NCI-H2081 treated with DMSO at 0.1 percent for 48 hours (cell line): ENCODE measurements around the gene FCHO1.
"Not testable (repeated sequence)": the region's sequence is repeated elsewhere in the genome, so short reads cannot be mapped to it uniquely, and the experiment has no call there.

Experiments used
- DNase-seq: peaks from one replicate; lab custom pipeline; 2025; lab: John Stamatoyannopoulos, UW

Gene FCHO1

GRCh38 chr19:17794731-17795494, 43.6 kb downstream of the FCHO1 start, which contains the start of gene B3GNT3:
B3GNT3 (plus strand) TSS chr19:17795138; CDS start chr19:17807808, 12,670 bp downstream.
- DNase-seq: no peak

GRCh38 chr19:17795495-17795856, 44.2 kb downstream of the FCHO1 start:
- no peak for DNase-seq

DNA sequence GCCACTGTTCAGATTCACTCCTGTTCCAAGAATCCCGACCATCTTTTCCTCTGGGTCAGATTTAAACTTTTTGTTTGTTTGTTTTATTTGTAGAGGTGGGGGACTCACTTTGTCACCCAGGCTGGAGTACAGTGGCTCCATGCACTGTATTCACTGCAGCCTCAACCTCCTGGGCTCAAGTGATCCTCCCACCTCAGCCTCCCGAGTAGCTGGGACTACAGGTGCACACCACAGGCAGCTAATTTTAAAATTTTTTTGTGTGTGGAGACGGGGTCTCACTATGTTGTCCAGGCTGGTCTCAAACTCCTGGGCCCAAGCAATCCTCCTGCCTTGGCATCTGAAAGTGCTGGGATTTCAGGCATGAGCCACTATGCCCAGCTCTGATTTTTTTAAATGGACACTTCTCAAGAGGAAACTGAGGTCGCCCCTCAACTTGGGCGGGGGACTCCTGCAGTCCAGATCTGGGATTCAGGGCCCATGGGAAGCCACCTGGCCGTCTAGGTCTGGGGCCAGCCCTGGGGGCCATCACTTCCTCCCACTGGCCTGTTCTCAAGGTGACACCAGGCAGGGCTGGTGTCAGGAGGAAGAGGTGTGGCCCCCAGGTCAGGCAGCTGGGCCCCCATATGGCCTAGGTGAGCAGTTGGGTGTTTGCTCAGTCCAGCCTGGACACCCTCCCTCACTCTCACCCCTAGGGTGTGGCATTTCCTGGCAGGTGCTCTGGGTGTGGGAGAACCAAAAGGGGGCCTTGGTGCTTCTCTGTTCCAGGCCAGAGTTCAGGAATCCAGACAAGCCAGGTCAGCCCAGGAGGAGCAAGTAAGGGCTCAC, 44.9 kb downstream of the FCHO1 start:
- no peak for DNase-seq

DNA sequence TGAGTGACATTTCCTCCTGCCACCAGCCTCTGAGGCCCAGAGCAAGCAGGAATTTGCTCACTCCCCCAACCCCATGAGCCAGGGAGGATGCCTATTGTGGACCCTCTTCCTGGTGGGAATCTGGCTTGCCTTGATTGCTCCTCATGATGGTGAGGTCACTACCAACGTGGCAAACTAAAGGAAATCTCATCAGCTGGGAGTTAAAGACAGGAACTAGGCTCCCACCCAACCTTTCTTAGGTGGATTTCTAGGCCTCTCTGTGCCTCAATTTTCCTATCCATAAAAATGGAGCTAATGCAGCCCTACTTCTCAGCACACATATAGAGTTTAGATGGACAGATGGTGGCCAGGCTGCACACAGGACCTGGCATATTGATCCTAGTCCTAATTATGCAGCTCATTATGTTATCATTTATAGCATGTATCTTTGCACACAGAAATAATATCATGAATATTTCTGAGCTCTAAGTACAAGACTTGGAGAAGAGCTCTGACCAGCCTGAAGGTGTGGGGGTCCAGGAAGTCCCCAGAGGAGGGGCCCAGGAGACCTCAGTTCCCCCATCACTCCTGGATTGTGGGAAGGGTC, 45.7 kb downstream of the FCHO1 start:
- no peak for DNase-seq

DNA sequence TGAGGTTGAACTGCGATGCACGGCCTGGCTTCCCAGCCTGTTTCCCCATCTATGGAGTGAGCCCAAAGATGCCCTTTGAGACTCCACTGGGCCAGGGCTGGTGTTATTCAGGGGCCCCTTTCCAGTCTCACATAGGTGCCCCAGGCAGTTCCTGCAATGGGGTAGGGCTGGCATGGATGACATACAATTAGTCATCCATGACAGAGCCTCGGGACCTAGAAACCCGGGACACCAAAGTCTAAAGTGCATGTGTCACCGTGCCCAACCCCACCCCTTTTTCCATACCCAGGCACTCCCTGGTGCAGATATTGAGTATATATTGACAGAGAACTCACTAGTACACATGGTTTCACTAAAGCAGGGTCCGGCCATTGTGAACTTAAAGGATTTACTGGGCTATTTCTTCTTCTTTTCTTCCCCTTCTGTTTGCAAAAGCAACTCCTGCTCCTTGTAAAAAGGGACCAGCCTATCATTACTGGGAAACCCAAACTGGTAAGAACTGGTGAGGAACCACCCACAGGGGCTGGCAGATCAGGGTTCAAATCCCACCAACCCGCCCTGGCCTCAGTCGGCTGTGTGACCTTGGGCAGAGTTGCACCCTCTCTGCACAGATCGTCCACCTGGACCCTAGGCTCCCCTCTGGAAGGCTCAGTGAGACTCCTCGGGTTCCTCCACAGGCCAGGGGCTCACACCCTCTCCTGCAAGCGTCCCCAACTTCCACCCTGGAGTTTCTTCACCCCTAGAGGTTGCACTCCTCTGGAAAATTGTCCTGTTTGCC, 46.3 kb downstream of the FCHO1 start:
- no peak for DNase-seq

GRCh38 chr19:17798599-17798998, 47.3 kb downstream of the FCHO1 start:
- DNase-seq: not testable (repeated sequence)

GRCh38 chr19:17802137-17802858, 51.0 kb downstream of the FCHO1 start:
- DNase-seq: no peak

DNA sequence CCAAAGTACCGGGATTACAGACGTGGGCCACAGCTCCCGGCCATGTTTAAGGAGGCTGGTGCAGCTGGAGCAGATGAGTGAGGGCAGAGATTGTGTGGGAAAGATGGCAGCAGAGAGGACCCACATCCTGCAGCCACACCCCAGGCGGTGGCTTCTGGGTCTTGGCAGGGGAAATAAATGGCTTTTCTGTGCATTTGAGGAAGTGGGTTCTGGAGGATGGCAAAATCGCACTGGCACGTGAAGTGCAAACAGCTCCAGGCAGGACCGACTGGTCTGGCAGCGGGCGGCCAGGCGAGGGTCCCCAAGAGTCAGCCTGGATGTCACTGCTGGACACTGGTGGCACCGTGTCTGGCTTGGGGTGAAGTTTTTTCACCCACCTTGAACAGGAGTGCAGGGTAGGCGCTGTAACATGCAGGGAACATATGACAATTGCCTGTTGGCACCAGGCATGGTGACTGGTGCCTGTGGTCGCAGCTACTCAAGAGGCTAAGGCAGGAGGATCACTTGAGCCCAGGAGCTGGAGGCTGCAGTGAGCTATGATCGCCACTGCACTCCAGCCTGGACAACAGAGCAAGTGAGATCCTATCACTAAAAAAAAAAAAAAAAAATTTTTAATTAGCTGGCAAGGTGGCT, 52.1 kb downstream of the FCHO1 start:
- DNase-seq: no peak

DNA sequence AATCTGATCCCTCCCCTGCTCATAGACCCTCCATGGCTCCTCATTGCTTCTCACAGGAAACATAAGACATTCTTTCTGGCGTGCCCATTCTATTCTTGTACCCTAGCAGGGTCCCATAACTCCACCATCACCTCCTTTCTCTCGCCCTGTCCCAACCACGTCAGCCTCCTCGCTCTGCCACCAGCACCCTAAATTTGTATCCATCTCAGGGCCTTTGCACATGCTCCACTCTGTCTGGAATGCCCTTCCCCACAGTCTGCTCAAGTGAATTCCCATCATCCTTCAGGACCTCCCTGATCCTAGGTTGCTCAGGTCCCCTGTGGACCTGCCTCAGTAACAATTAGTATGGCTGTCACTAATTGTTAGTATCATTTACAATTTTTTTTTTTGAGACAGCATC, 54.1 kb downstream of the FCHO1 start:
- no peak for DNase-seq

DNA sequence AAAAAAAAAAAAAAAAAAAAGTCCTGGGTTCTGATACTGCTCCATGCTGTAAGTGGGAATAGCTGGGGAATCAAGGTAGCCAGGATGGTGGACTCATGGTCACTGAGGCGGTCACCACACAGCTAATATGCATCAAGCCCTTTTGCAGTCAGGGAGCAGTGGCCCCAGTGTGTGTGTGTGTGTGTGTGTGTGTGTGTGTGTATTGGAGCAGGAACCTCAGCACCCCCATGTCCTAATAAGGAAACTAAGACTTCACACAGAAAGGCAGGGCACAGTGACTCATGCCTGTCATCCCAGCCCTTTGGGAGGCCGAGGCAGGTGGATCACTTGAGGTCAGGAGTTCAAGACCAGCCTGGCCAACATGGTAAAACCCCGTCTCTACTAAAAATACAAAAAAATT, 55.7 kb downstream of the FCHO1 start:
- no peak for DNase-seq

DNA sequence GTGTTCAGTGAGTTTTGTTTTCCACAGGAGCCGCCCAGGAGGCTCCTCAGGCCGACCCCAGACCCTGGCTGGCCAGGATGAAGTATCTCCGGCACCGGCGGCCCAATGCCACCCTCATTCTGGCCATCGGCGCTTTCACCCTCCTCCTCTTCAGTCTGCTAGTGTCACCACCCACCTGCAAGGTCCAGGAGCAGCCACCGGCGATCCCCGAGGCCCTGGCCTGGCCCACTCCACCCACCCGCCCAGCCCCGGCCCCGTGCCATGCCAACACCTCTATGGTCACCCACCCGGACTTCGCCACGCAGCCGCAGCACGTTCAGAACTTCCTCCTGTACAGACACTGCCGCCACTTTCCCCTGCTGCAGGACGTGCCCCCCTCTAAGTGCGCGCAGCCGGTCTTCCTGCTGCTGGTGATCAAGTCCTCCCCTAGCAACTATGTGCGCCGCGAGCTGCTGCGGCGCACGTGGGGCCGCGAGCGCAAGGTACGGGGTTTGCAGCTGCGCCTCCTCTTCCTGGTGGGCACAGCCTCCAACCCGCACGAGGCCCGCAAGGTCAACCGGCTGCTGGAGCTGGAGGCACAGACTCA, 56.5 kb downstream of the FCHO1 start:
- no peak for DNase-seq

DNA sequence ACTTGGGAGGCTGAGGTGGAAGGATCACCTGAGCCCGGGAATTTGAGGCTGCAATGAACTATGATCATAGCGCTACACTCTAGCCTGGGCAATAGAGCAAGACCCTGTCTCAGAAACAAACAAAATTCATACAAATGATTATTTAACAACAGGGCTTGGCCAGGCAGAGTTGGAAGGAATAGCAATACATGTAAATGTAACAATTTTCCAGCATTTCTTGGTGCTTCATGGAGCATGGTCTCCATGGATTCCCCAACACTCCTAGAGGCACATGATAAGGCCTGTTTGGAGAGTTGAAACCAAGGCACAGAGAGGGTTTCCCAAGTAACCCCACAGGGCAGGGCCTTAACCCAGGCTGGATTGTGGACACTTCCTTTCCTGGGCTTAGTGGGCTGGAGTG, 59.8 kb downstream of the FCHO1 start:
- no peak for DNase-seq

- no peak for DNase-seq
Measured at GRCh38 chr19:17811681-17812080, 60.4 kb downstream of the FCHO1 start.

DNA sequence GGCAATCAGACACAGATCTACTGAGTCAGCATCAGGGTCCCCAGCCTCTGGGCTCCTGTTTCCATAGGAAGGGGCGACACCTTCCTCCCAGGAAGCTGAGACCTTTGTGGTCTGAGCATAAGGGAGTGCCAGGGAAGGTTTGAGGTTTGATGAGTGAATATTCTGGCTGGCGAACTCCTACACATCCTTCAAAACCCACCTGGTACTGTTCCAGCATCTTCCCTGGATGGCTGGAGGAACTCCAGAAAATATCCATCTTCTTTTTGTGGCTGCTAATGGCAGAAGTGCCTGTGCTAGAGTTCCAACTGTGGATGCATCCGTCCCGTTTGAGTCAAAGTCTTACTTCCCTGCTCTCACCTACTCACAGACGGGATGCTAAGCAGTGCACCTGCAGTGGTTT, 60.8 kb downstream of the FCHO1 start:
- no peak for DNase-seq

DNA sequence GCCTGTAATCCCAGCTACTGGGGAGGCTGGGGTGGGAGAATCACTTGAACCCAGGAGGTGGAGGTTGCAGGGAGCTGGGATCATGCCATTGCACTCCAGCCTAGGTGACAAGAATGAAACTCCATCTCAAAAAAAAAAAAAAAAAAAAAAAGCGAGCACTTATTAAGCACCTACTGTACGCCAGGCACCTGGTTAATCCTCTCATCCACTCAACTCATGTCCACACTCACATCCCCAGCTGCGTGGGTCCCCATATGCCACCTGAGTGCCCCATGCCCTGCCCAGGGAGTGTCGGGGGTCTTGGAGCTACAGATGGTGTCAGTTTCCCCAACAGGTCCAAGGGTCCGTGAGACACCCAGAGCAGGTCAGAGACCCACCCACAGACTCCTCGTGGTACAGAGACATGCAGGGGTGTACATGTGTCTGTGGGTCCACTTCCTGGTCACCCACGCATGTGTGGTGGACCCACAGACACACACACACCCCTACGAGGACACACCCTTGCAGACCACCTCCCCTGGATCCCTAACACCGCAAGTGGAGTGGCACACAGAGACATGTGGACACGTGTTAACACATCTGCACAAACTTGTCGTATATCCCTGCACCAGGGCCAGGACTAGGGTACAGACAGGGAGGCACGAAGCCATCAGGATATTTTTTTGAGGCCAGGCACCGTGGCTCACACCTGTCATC, 66.5 kb downstream of the FCHO1 start:
- no peak for DNase-seq

- no peak for DNase-seq
Measured at GRCh38 chr19:17821190-17821589, 69.9 kb downstream of the FCHO1 start, which contains the start of gene INSL3. INSL3 (minus strand) TSS chr19:17821519; CDS start chr19:17821506, 13 bp downstream.

DNA sequence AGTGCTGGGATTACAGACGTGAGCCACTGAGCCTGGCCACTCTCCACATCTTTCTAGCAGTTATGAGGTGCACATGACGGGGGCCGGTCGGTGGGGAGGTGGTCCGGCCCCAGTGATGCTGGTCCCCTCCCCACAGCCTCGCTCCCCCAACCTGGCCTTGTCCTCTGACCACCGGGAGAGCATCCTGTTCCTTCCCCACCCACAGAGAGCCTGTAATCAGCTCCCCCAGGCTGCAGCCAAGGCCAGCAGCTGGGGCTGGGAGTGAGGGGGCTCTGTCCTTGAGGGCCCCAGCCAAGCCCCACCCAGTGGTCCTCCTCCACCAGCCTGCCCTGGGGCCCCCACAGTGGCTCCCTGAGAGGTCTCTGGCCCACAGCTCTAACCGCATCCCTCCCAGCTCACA, 73.1 kb downstream of the FCHO1 start:
- DNase-seq: no peak

GRCh38 chr19:17826508-17827056, 75.3 kb downstream of the FCHO1 start:
- no peak for DNase-seq

DNA sequence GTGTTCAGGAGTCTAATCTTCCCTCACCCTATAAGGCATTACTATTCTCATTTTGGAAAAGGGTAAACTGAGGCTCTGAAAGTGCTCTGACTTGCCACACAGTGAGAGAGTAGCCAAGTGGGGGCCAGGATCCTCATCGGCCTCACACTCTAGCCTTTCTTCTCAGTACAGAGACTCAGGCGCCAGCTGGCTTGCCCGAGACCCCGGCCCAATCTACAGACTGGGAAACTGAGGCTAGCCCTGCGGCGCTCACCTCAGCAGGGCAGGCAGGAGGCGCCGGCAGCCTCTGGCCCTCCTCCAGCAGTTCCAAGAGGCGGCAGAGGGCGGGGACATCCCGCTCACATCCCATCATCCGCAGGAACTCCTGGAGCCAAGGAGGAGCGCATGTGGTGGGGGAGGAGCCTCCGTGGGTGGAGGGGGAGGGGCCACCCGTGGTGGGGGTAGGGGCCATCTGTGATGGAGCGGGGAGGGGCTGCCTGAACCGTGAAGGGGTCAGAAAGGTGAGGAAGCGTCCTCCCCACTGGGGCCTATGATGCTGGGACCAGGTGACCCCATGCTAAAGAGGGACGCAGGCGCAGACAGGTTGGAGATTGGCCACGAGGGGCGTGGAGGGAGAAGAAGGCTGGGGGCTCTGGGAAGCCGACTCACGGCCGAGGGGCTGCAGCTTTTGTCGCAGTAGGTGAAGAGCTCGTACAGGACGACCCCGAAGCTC, 78.7 kb downstream of the FCHO1 start:
- DNase-seq: no peak
